ENCODE measurements around the gene BAIAP2.

Gene BAIAP2

DNA sequence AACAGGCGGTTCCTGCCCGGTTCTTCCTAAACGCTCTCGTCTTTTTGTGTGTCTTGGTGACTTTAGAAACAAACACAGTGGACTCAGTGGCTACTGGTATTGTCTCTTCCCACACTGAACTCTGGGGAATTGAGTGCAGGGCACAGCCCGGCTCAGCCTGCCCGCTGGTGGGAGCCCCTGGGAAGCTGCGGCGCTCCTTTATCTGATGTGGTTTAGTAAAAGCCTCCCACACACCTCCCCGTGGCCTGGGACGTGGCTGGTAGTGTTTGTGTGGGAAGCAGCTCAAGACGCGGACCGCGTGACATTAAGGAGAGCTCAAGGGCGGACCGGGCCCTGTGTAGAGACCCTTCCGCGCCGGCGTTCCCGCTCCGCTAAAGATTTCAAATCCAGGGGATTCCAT is 75.0 kb downstream of the BAIAP2 start:
- H3K27ac Mint-ChIP-seq = peak overlapping the region; percentile 81

DNA sequence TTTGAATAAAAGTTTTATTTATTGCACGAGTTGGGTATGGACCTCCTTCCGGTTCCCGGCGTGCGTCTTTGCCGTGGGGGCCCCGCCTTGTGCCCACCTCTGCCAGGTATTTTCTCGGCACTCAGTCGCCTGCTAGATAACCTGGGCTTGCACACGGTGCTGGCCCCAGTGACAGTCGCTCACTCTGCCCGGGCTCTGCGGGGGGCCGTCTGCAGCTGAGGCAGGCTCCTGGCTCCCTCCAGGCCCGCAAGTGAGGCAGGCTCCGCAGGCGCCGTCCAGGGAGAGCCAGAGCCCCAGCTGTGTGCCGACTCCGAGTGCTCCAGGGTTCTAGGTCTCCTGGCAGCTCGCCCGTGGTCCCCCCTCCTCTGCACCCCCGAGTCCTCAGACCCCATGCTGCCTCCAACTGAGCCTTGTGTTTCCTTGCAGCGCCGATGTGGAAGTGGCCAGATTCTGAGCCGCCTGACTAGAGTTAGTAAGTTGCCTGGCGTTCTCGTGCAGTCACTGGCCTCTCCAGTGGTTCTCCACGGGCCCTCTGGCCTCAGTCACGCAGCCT is 75.6 kb downstream of the BAIAP2 start:
- peaks cover 11% of the 10 kb centered on the region for H3K4me1 Mint-ChIP-seq
- H3K9me3 Mint-ChIP-seq = no peaks in the 10 kb centered on the region
- DNase-seq = no peak
- no peak overlapping the region for H3K4me3 Mint-ChIP-seq
- H3K27me3 Mint-ChIP-seq (ENCODE audit: low read depth, poor library complexity) = no peaks in the 10 kb centered on the region
- TF ChIP-seq, protein P1, sequence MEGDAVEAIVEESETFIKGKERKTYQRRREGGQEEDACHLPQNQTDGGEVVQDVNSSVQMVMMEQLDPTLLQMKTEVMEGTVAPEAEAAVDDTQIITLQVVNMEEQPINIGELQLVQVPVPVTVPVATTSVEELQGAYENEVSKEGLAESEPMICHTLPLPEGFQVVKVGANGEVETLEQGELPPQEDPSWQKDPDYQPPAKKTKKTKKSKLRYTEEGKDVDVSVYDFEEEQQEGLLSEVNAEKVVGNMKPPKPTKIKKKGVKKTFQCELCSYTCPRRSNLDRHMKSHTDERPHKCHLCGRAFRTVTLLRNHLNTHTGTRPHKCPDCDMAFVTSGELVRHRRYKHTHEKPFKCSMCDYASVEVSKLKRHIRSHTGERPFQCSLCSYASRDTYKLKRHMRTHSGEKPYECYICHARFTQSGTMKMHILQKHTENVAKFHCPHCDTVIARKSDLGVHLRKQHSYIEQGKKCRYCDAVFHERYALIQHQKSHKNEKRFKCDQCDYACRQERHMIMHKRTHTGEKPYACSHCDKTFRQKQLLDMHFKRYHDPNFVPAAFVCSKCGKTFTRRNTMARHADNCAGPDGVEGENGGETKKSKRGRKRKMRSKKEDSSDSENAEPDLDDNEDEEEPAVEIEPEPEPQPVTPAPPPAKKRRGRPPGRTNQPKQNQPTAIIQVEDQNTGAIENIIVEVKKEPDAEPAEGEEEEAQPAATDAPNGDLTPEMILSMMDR (IDR thresholded peaks at IDR 0.05) = no peak
- H3K36me3 Mint-ChIP-seq (ENCODE audit: low read depth) = no peaks in the 10 kb centered on the region
- H3K27ac Mint-ChIP-seq = no peak overlapping the region

More for the DNA sequence above, 75.0 kb downstream of the BAIAP2 start:
- DNase-seq = no peak
- Mint-ChIP-seq H3K4me3 (no peak overlapping the region), H3K27me3 (ENCODE audit: low read depth, poor library complexity) (no peaks in the 10 kb centered on the region), H3K9me3 (no peaks in the 10 kb centered on the region), H3K36me3 (ENCODE audit: low read depth) (no peaks in the 10 kb centered on the region), H3K4me1 (peaks cover 11% of the 10 kb centered on the region)
- TF ChIP-seq, protein P1 (IDR thresholded peaks at IDR 0.05) = no peak

DNA sequence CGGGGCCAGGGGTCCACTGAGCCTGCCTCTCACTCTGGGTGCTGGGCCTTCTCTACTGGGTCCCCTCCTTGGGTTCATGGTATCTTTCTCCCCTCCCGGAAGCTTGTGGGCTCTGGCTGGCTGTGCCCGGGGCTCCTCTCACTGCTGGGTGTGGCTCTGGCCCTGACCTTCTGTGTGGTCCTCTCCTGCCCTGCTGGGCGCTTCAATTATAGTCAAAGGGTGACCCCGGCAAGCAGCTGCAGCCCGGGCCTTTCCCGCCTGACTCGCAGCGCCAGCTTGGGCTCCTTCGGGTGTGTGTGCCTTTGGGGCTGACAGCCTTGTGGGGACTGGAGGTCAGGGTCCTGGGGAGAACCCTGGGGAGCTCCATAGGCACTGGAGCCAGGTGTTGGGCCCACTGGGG is 76.1 kb downstream of the BAIAP2 start:
- no peak overlapping the region for H3K4me3 Mint-ChIP-seq
- H3K27ac Mint-ChIP-seq = peak overlapping the region; percentile 64
- no peak for DNase-seq
- no peaks in the 10 kb centered on the region for H3K9me3 Mint-ChIP-seq
- TF ChIP-seq, protein P1 (IDR thresholded peaks at IDR 0.05) = no peak
- no peaks in the 10 kb centered on the region for H3K36me3 Mint-ChIP-seq (ENCODE audit: low read depth)
- peaks cover 11% of the 10 kb centered on the region for H3K4me1 Mint-ChIP-seq
- no peaks in the 10 kb centered on the region for H3K27me3 Mint-ChIP-seq (ENCODE audit: low read depth, poor library complexity)

DNA sequence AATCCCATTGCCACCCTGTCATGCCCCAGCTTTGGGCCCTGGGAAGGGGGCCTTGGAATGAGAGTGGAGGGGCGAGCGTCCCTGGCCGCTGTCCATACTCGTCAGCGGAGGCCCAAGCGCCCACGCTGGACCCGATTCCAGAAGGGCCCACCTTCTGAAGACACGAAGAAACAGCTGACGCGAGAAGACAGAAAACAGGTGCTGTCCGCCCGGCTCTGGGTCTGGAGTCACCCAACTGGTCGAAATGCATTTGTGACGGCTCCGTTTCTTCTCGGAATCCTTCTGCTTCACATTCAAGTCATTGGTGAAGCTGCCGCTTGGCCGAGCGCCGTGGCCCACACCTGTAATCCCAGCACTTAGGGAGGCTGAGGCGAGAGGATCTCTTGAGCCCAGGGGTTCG is 77.5 kb downstream of the BAIAP2 start:
- H3K9me3 Mint-ChIP-seq = no peaks in the 10 kb centered on the region
- DNase-seq = no peak
- no peaks in the 10 kb centered on the region for H3K36me3 Mint-ChIP-seq (ENCODE audit: low read depth)
- TF ChIP-seq, protein P1 (IDR thresholded peaks at IDR 0.05) = no peak
- H3K4me1 Mint-ChIP-seq = peaks cover 17% of the 10 kb centered on the region
- H3K4me3 Mint-ChIP-seq = no peak overlapping the region
- H3K27ac Mint-ChIP-seq = no peak overlapping the region
- H3K27me3 Mint-ChIP-seq (ENCODE audit: low read depth, poor library complexity) = no peaks in the 10 kb centered on the region

DNA sequence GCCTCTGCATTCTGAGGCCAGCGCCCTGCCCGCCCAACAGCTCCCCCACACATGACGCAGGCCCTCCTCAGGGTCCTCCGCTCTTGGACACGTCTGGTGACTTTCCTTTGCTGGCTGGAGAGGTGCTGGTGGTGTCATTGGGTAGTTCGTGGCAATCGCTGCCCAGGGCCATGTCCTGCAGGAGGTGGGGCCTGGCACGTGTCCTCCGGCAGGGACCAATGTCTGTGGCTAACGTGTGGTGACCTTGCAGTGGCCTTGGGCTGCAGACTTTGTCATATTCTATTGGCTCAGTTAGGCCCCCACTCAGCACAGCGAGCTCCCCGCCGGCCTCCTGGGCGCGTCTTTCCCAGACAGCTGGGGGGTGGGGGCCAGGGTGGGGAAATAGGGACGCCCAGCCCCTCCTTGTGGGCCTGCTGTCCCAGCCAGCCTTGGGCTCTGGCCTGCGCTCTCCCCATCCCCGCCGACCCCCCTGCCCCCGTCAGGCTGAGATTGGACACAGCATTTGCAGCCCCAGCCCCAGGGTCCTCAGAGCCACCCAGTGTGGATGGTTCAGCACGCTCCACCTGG is 78.3 kb downstream of the BAIAP2 start:
- no peak overlapping the region for H3K4me3 Mint-ChIP-seq
- TF ChIP-seq, protein P1 (IDR thresholded peaks at IDR 0.05) = no peak
- H3K27me3 Mint-ChIP-seq (ENCODE audit: low read depth, poor library complexity) = no peaks in the 10 kb centered on the region
- H3K9me3 Mint-ChIP-seq = no peaks in the 10 kb centered on the region
- H3K4me1 Mint-ChIP-seq = peaks cover 18% of the 10 kb centered on the region
- H3K27ac Mint-ChIP-seq = no peak overlapping the region
- no peak for DNase-seq
- H3K36me3 Mint-ChIP-seq (ENCODE audit: low read depth) = no peaks in the 10 kb centered on the region
